Measurements from ENCODE around the gene ELMO1. TPM values are rescaled to one million over a fixed set of nuclear protein-coding genes. Genes with fewer than 3 reads are reported as not detected.

The ELMO1 gene
- total and polyA plus RNA-seq, 2 of the 13 experiments (the other 11 are each of a cell fraction or from before 2014, with no cell fraction given), result 0.11 to 0.17 TPM

DNA sequence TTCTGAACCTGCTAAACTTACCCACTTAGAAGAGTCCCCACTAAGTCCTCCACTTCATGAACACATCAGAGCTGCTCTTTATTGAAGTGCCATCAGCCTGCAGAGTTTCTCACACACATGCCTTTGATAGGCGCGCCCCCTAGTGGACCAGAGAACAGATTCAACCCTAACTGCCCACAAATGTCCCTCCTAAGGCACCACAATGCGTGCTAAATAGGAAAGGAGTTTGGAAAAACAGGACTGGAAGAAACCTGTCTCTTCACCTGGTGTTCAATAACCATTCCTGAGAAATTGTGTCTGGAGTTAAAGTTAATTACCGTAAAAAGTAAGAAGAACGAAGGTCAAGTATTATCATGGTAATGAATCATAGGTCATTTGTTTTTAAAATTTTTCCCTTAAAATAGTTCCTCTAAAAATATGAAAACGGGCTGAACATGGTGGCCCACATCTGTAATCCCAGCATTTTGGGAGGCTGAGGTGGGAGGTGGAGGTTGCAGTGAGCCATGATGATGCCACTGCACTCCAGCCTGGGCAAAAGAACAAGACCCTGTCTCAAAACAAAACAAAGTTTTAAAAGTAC is 249.7 kb downstream of the ELMO1 start:
- no peaks in the 10 kb centered on the region for H3K36me3 ChIP-seq (replicated peaks in 1 of 2; ENCODE audit: control insufficient read depth in 1 of 2, insufficient read depth in 2 of 2, low read length in 2 of 2)
- no peaks in the 10 kb centered on the region for H3K27me3 ChIP-seq (ENCODE audit: control insufficient read depth in 1 of 2, insufficient read depth in 2 of 2, low read length in 2 of 2)
- under 1% methylated on average over 6 of the region's 6 CpGs for WGBS (ENCODE audit: low lambda C conversion rate)
- no peaks in the 10 kb centered on the region for H3K9me3 ChIP-seq (ENCODE audit: low read length)
- no peak overlapping the region for H3K27ac ChIP-seq (ENCODE audit: extremely low read length, insufficient read depth, low read length)
- H3K9ac ChIP-seq (ENCODE audit: insufficient read depth, low read depth, low read length), result no peak overlapping the region
- no TSS peak for BruUV-seq (replicated peaks)
- no peaks in the 10 kb centered on the region for H3K79me2 ChIP-seq (ENCODE audit: insufficient read depth, low read length)
- intact Hi-C loops (cut with micrococcal nuclease; ENCODE audit: unreplicated experiment), result loop anchor here (1.0 to 2.0 kb wide), 5 partner anchors 16 to 528 kb away; no protein-coding TSS in a partner anchor
- peak; percentile 91 for FAIRE-seq
- H3K4me3 ChIP-seq (replicated peaks in 1 of 3; ENCODE audit: insufficient read depth in 1 of 3, low read depth in 2 of 3, low read length in 3 of 3), result no peak overlapping the region
- POLR2A ChIA-PET, result interaction anchor here (1.0 to 1.4 kb wide), 3 partner anchors 17 to 232 kb away, joined by 3 to 7 read pairs (median 7); no protein-coding TSS in a partner anchor
- CTCF ChIA-PET (ENCODE audit: low intra/inter-chr PET ratio, low total read pairs), result interaction anchor here (0.7 to 4.6 kb wide), 7 partner anchors 17 to 758 kb away, joined by 3 to 51 read pairs (median 5); no protein-coding TSS in a partner anchor
- peak overlapping the region; percentile 43; the same call in 1 of the 2 replicates for H3K4me2 ChIP-seq (ENCODE audit: low read depth, low read length)
- no peak overlapping the region for H2AFZ ChIP-seq (ENCODE audit: low read length)
- DNase-seq (ENCODE audit: low spot score), result peak; percentile 78
- in situ Hi-C loops (cut with HindIII; ENCODE audit: extremely low pct_ligation_motif_present, low pct_unique_long_range_greater_than_20kb), result loop anchor here (25.0 kb wide), 1 partner anchor 537 kb away; no protein-coding TSS in a partner anchor
- peaks cover 45% of the 10 kb centered on the region for H3K4me1 ChIP-seq (ENCODE audit: insufficient read depth, low read length)
- H4K20me1 ChIP-seq (ENCODE audit: insufficient read depth, low read length), result no peaks in the 10 kb centered on the region
- peak; percentile 93 for ATAC-seq
- TF ChIP-seq, protein P1, sequence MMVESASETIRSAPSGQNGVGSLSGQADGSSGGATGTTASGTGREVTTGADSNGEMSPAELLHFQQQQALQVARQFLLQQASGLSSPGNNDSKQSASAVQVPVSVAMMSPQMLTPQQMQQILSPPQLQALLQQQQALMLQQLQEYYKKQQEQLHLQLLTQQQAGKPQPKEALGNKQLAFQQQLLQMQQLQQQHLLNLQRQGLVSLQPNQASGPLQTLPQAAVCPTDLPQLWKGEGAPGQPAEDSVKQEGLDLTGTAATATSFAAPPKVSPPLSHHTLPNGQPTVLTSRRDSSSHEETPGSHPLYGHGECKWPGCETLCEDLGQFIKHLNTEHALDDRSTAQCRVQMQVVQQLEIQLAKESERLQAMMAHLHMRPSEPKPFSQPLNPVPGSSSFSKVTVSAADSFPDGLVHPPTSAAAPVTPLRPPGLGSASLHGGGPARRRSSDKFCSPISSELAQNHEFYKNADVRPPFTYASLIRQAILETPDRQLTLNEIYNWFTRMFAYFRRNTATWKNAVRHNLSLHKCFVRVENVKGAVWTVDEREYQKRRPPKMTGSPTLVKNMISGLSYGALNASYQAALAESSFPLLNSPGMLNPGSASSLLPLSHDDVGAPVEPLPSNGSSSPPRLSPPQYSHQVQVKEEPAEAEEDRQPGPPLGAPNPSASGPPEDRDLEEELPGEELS (CRISPR knock-in tag; IDR thresholded peaks at IDR 0.05), result 0 out of 2 replicates have a peak, but pooled peaks have one; percentile 13
- TF ChIP-seq NCOA2 (CRISPR knock-in tag; IDR thresholded peaks at IDR 0.05) (0 out of 2 replicates have a peak, but pooled peaks have one; percentile 24), SIX1 (CRISPR knock-in tag; IDR thresholded peaks at IDR 0.05; ENCODE audit: borderline replicate concordance) (no peak), MIXL1 (CRISPR knock-in tag; IDR thresholded peaks at IDR 0.05) (peak; percentile 53; the same call in 1 of the 2 replicates), SNAI1 (CRISPR knock-in tag; IDR thresholded peaks at IDR 0.05; ENCODE audit: borderline replicate concordance) (no peak), SIX4 (CRISPR knock-in tag; IDR thresholded peaks at IDR 0.05) (no peak), SMC3 (IDR thresholded peaks at IDR 0.05; ENCODE audit: low read length) (peak; percentile 89), RFXAP (CRISPR knock-in tag; IDR thresholded peaks at IDR 0.05; ENCODE audit: borderline replicate concordance) (peak; percentile 49; the same call in 1 of the 2 replicates), ELF3 (CRISPR knock-in tag; IDR thresholded peaks at IDR 0.05) (0 out of 2 replicates have a peak, but pooled peaks have one; percentile 10), MED1 (CRISPR knock-in tag; IDR thresholded peaks at IDR 0.05) (peak; percentile 35; the same call in 1 of the 2 replicates), POGZ (CRISPR knock-in tag; IDR thresholded peaks at IDR 0.05) (0 out of 2 replicates have a peak, but pooled peaks have one; percentile 34), SP140L (CRISPR knock-in tag; IDR thresholded peaks at IDR 0.05; ENCODE audit: borderline replicate concordance) (peak; percentile 32; the same call in 1 of the 2 replicates)
- TF ChIP-seq, protein P2, sequence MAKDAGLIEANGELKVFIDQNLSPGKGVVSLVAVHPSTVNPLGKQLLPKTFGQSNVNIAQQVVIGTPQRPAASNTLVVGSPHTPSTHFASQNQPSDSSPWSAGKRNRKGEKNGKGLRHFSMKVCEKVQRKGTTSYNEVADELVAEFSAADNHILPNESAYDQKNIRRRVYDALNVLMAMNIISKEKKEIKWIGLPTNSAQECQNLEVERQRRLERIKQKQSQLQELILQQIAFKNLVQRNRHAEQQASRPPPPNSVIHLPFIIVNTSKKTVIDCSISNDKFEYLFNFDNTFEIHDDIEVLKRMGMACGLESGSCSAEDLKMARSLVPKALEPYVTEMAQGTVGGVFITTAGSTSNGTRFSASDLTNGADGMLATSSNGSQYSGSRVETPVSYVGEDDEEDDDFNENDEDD (CRISPR knock-in tag; IDR thresholded peaks at IDR 0.05; ENCODE audit: borderline replicate concordance), result no peak
- TF ChIP-seq, protein P3, sequence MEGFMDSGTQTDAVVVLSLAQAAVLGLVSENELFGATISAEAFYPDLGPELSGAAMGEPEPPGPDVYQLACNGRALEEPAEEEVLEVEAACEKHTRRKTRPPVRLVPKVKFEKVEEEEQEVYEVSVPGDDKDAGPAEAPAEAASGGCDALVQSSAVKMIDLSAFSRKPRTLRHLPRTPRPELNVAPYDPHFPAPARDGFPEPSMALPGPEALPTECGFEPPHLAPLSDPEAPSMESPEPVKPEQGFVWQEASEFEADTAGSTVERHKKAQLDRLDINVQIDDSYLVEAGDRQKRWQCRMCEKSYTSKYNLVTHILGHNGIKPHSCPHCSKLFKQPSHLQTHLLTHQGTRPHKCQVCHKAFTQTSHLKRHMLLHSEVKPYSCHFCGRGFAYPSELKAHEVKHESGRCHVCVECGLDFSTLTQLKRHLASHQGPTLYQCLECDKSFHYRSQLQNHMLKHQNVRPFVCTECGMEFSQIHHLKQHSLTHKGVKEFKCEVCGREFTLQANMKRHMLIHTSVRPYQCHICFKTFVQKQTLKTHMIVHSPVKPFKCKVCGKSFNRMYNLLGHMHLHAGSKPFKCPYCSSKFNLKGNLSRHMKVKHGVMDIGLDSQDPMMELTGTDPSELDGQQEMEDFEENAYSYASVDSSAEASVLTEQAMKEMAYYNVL (CRISPR knock-in tag; IDR thresholded peaks at IDR 0.05; ENCODE audit: borderline replicate concordance), result no peak
- TF ChIP-seq, protein P4, sequence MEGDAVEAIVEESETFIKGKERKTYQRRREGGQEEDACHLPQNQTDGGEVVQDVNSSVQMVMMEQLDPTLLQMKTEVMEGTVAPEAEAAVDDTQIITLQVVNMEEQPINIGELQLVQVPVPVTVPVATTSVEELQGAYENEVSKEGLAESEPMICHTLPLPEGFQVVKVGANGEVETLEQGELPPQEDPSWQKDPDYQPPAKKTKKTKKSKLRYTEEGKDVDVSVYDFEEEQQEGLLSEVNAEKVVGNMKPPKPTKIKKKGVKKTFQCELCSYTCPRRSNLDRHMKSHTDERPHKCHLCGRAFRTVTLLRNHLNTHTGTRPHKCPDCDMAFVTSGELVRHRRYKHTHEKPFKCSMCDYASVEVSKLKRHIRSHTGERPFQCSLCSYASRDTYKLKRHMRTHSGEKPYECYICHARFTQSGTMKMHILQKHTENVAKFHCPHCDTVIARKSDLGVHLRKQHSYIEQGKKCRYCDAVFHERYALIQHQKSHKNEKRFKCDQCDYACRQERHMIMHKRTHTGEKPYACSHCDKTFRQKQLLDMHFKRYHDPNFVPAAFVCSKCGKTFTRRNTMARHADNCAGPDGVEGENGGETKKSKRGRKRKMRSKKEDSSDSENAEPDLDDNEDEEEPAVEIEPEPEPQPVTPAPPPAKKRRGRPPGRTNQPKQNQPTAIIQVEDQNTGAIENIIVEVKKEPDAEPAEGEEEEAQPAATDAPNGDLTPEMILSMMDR (CRISPR knock-in tag; IDR thresholded peaks at IDR 0.05), result peak; percentile 93
- TF ChIP-seq, protein P5, sequence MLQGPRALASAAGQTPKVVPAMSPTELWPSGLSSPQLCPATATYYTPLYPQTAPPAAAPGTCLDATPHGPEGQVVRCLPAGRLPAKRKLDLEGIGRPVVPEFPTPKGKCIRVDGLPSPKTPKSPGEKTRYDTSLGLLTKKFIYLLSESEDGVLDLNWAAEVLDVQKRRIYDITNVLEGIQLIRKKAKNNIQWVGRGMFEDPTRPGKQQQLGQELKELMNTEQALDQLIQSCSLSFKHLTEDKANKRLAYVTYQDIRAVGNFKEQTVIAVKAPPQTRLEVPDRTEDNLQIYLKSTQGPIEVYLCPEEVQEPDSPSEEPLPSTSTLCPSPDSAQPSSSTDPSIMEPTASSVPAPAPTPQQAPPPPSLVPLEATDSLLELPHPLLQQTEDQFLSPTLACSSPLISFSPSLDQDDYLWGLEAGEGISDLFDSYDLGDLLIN (CRISPR knock-in tag; IDR thresholded peaks at IDR 0.05; ENCODE audit: borderline replicate concordance), result no peak

All from HepG2 (cell line).